Heart left ventricle (tissue), 16 donors: Measurements from ENCODE around the gene DPEP2NB. TPM values are rescaled to one million over a fixed set of nuclear protein-coding genes. Genes with fewer than 3 reads are reported as not detected.
A peak's percentile ranks its signal among the peaks of the same experiment; 100 is the strongest.

Experiments used
- ATAC-seq, 4 donors: fragments of 200-7000 bp; cut with Tn5 transposase; one replicate each; pipeline ENCODE4 v1.9.1; 2020 to 2022; ENCODE audit warnings: moderate library complexity in 4 of 4, mild to moderate bottlenecking in 3 of 4, moderate number of reproducible peaks in 1 of 4
- DNase-seq, 5 donors: peaks; one replicate each; pipeline ENCODE4 v3.0.0-alpha.2; 2020
- H3K27ac ChIP-seq, 12 donors: fragments of 200-600 bp; sonication (generic) in 4 of 12; one replicate each; pipeline versions ENCODE4 v1.5.0 to v1.8.0; 2016 to 2022; ENCODE audit warnings: mild to moderate bottlenecking in 2 of 12
- H3K27me3 ChIP-seq, 9 donors: fragments of 200-600 bp; sonication (generic) in 2 of 9; one replicate each; pipeline versions ENCODE4 v1.5.1 to v1.8.0; 2016 to 2022; ENCODE audit warnings: mild to moderate bottlenecking in 3 of 9
- H3K36me3 ChIP-seq, 9 donors: fragments of 200-600 bp; sonication (generic) in 2 of 9; one replicate each; pipeline versions ENCODE4 v1.5.0 to v1.8.0; 2018 to 2022; ENCODE audit warnings: mild to moderate bottlenecking in 2 of 9
- H3K4me1 ChIP-seq, 12 donors: fragments of 200-600 bp; sonication (generic) in 4 of 12; one replicate each; pipeline versions ENCODE4 v1.5.0 to v1.8.0; 2016 to 2022; ENCODE audit warnings: mild to moderate bottlenecking in 3 of 12
- H3K4me3 ChIP-seq, 12 donors: fragments of 200-600 bp; sonication (generic) in 4 of 12; one replicate each; pipeline versions ENCODE4 v1.5.0 to v1.8.0; 2017 to 2022; ENCODE audit warnings: mild to moderate bottlenecking in 9 of 12, moderate library complexity in 4 of 12
- H3K9me3 ChIP-seq, 12 donors: fragments of 200-600 bp; sonication (generic) in 4 of 12; one replicate each; pipeline versions ENCODE4 v1.5.0 to v1.8.0; 2016 to 2022; ENCODE audit warnings: mild to moderate bottlenecking in 1 of 12
- POLR2A ChIP-seq, 2 donors: fragments of 450-650 bp; IDR thresholded peaks; one replicate each; pipeline ENCODE4 v1.6.1; 2017; ENCODE audit warnings: antibody characterized with exemption in 2 of 2, mild to moderate bottlenecking in 2 of 2, moderate library complexity in 2 of 2
- WGBS, 4 donors: extraction: QIAGEN DNeasy Blood & Tissue Kit in 2 of 4; methylation state at CpG; one replicate each; pipeline versions ENCODE4 v1.1.5 to v1.1.7; 2013 to 2018; 5-methylcytosine and 5-hydroxymethylcytosine counted together
- intact Hi-C, 10 donors: fragments of 100-400 bp; cut with DNase I; formaldehyde crosslinking; loops; one replicate each; pipeline versions ENCODE4 v1.11.1 to v1.14.2; 2022
- polyA plus RNA-seq, 2 donors: library from polyadenylated mRNA; stranded (reverse); fragments of 200-250 nt; gene quantifications; one replicate each; pipeline ENCODE4 v1.2.3, GENCODE V29; 2013
- total RNA-seq, 9 donors: library from RNA; depleted of rRNA in 2 of 9; stranded (reverse); fragments of >200 nt in 2 of 9; fragmentation: NEBNext Ultra II Directional in 3 of 9; extraction: Animal tissue kit (Norgen Biotek cat#: 25700) in 3 of 9; gene quantifications; one replicate each; pipeline versions ENCODE4 v1.1.0 to v1.2.4, GENCODE V29; 2016 to 2023
- TF ChIP-seq, protein P1 (sequence below), 12 donors: fragments of 200-600 bp; sonication (generic) in 4 of 12; IDR thresholded peaks; one replicate each; pipeline versions ENCODE4 v1.5.0 to v1.8.0; 2018 to 2022; ENCODE audit warnings: antibody characterized with exemption in 12 of 12, mild to moderate bottlenecking in 5 of 12
- donor health status: ischemic (EF 13 %, LVEDD 7.1; RV severe dilation, severe dysfunction).
- donor health status: healthy with polysubstance abuse.
- donor health status: DM: no; HTN: yes; CAD: no.
- donor health status: DM: no; HTN: no; CAD: no.
- donor health status: ischemic (EF 25% LVEDD 6.9; RV normal size, moderate dysfunction).
- donor health status: ischemic (EF 25% LVEDD 5.7; RV mildly dilated, moderate dysfunction).
- donor health status: healthy.
- donor health status: DM: yes; HTN: yes; CAD: no.
- donor health status: ischemic (EF 35%, LVEDD 5.7; RV mildly dilated, moderate dysfunction).
- donor health status: nonischemic (EF 11% LVEDD 7.7; RV severe dilation, severe dysfunction).
- donor health status: DM: yes; HTN: yes; CAD: no.
- donor health status: PGD.
- donor health status: ischemic (EF 29% LVEDD 5.4; RV normal size, mild dysfunction).
- donor health status: nonischemic (EF 23%, LVEDD 6.1; RV moderate dilation, normal function).

Gene DPEP2NB
- total and polyA plus RNA-seq, 11 donors, result not detected

DNA sequence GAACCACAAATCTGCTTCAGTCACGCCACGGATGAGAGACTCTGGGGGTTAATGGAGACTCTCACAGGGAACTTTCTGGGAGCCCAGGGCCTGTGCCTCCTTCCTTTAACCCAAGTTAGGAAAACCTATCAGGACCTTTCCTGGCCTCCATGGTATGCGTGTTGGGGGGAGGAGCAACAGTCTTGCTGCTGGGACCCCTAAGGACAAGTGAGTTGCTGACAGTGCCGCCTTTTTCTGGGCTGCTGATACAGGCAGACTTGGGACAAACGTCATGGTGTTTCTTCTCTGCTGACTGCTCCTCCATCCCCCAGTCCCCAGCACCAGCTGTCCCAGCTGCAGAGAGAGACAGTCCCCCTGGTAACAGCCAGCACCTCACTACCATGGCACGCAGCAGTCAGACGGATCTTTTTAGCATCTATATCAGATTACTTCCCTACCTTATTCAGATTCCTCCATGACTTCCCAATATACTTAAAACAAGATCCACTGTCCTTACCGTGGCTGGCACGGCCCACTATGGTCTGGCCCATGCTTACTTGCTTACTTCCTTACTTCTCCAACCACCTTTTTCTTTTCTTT is 6.5 kb downstream of the DPEP2NB start:
- WGBS, 4 donors, result 61 to 64% (median 63%) methylated on average over 9 of the region's 9 CpGs

DNA sequence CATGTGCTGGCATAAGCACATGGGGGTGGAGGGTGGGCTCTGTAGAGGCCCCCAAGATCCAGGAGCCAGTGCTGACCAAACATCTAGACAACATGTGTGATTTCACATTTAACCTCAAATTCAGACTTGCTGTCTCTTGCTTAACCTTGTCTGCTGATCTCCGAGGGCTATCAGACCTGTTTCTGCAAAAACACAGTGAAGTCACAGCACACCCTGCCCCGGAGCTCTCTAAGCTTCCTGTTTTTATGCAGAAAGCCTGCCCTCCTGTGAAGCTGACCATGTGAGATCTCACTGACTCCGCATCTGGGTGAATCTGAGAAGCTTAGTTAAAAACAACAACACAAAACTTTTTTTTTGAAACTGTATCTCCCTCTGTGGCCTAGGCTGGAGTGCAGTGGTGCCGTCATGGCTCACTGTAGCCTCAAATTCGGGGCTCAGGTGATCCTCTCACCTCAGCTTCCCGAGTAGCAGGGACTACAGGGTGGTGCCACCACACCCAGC is 9.9 kb downstream of the DPEP2NB start:
- no peak overlapping the region for H3K4me3 ChIP-seq
- intact Hi-C loops, result no loop called here
- H3K36me3 ChIP-seq, result no peaks in the 10 kb centered on the region
- peak overlapping the region in 5 of 12 donors; percentile 19 to 94 (median 34) for H3K27ac ChIP-seq
- TF ChIP-seq, protein P1, sequence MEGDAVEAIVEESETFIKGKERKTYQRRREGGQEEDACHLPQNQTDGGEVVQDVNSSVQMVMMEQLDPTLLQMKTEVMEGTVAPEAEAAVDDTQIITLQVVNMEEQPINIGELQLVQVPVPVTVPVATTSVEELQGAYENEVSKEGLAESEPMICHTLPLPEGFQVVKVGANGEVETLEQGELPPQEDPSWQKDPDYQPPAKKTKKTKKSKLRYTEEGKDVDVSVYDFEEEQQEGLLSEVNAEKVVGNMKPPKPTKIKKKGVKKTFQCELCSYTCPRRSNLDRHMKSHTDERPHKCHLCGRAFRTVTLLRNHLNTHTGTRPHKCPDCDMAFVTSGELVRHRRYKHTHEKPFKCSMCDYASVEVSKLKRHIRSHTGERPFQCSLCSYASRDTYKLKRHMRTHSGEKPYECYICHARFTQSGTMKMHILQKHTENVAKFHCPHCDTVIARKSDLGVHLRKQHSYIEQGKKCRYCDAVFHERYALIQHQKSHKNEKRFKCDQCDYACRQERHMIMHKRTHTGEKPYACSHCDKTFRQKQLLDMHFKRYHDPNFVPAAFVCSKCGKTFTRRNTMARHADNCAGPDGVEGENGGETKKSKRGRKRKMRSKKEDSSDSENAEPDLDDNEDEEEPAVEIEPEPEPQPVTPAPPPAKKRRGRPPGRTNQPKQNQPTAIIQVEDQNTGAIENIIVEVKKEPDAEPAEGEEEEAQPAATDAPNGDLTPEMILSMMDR (IDR thresholded peaks at IDR 0.05), result no peak
- TF ChIP-seq POLR2A (IDR thresholded peaks at IDR 0.05), result no peak
- no peaks in the 10 kb centered on the region for H3K27me3 ChIP-seq
- WGBS, 4 donors, result 46 to 57% (median 49%) methylated on average over 6 of the region's 6 CpGs
- DNase-seq (peak in 4 of 5 donors; percentile 33 to 59 (median 45)), ATAC-seq (peak; percentile 20 to 90 (median 66))
- no peaks in the 10 kb centered on the region for H3K9me3 ChIP-seq
- peaks cover 0 to 47% (median under 1%) of the 10 kb centered on the region in 12 donors for H3K4me1 ChIP-seq

More for the DNA sequence above, 6.5 kb downstream of the DPEP2NB start:
- DNase-seq, result no peak
- Histone ChIP-seq H3K4me1 (peaks cover 0 to 49% (median 0%) of the 10 kb centered on the region in 12 donors), H3K4me3 (no peak overlapping the region), H3K36me3 (no peaks in the 10 kb centered on the region), H3K9me3 (no peaks in the 10 kb centered on the region), H3K27me3 (no peaks in the 10 kb centered on the region), H3K27ac (no peak overlapping the region)
- intact Hi-C loops, result no loop called here
- TF ChIP-seq POLR2A (IDR thresholded peaks at IDR 0.05), result no peak
- TF ChIP-seq, protein P1 (IDR thresholded peaks at IDR 0.05), result no peak
- no peak for ATAC-seq

DNA sequence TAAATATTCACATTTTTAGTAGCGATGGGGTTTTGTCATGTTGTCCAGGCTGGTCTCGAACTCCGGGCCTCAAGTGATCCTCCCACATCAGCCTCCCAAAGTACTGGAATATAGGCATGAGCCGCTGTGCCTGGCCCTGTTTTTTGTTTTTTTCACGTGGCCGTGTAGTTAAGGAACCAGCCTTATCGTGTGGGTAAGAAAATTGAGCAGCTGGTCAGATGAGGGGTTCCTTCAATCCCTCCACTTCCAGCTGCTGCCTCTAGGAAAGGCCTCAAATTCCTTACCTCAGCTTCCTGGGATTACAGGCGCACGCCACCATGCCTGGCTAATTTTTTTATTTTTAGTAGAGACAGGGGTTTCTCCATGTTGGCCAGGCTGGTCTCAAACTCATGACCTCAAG is 10.5 kb downstream of the DPEP2NB start:
- Histone ChIP-seq H3K4me3 (no peak overlapping the region), H3K36me3 (no peaks in the 10 kb centered on the region), H3K27me3 (no peaks in the 10 kb centered on the region), H3K9me3 (no peaks in the 10 kb centered on the region), H3K27ac (peak overlapping the region in 5 of 12 donors; percentile 17 to 94 (median 24)), H3K4me1 (peaks cover 0 to 53% (median 2%) of the 10 kb centered on the region in 12 donors)
- intact Hi-C loops, result no loop called here
- ATAC-seq (no peak), DNase-seq (no peak)
- TF ChIP-seq, protein P1 (IDR thresholded peaks at IDR 0.05), result no peak
- TF ChIP-seq POLR2A (IDR thresholded peaks at IDR 0.05), result no peak
- WGBS, 4 donors, result 81 to 88% (median 86%) methylated on average over 9 of the region's 9 CpGs

DNA sequence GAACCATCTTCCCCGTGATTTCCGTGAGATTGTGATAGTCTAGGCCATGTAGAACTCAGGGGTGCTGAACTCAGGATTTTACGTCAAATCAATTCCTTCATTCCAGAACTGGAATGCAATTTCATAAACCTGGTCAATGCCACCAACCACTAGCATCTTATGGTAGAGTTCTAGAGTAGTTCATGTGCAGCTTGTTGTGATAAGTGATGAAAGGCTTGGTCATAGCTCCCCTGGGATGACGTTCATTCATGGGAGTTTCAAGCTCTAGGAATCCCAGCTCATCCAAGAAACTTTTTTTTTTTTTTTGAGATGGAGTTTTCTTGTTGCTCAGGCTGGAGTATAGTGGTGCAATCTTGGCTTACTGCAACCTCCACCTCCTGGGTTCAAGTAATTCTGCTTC is 12.7 kb downstream of the DPEP2NB start:
- H3K9me3 ChIP-seq, result no peaks in the 10 kb centered on the region
- H3K27me3 ChIP-seq, result no peaks in the 10 kb centered on the region
- H3K4me1 ChIP-seq, result peaks cover 0 to 61% (median 8%) of the 10 kb centered on the region in 12 donors
- 84 to 86% (median 84%) methylated on average over 4 of the region's 4 CpGs for WGBS, 4 donors
- no peak for DNase-seq
- H3K4me3 ChIP-seq, result no peak overlapping the region
- TF ChIP-seq, protein P1 (IDR thresholded peaks at IDR 0.05), result no peak
- no peak for TF ChIP-seq POLR2A (IDR thresholded peaks at IDR 0.05)
- intact Hi-C loops, result no loop called here
- no peak overlapping the region for H3K27ac ChIP-seq
- ATAC-seq, result no peak
- no peaks in the 10 kb centered on the region for H3K36me3 ChIP-seq
